CD4-positive, alpha-beta memory T cell (primary cell): ENCODE results near the gene MINDY3. TPM values are rescaled to one million over a fixed set of nuclear protein-coding genes. Genes with fewer than 3 reads are reported as not detected.

Experiments used
- polyA plus RNA-seq, 2 donors: library from polyadenylated mRNA; unstranded; fragments of 300-500 nt; fragmentation: Illumina TruSeq; gene quantifications; one replicate each; pipeline ENCODE4 v1.2.3, GENCODE V29; 2021
- total RNA-seq, 2 experiments: library from RNA; stranded (reverse); gene quantifications; one replicate each; pipeline ENCODE4 v1.2.3, GENCODE V29; 2021

Gene MINDY3
- total and polyA plus RNA-seq, 4 experiments from 2014 or later: 2.1 to 40.4 (median 21.0) TPM

Other genes starting within 250 kb of the MINDY3 start
- gene ITGA8, start 140.6 kb downstream of the MINDY3 start, total RNA-seq: not detected
- not detected for gene ITGA8, start 140.6 kb downstream of the MINDY3 start, polyA plus RNA-seq